Tibial nerve (tissue), 4 donors: ENCODE data around the gene PET100.

Experiments
- EP300 ChIP-seq, 2 donors: sonication (generic); formaldehyde crosslinking; IDR thresholded peaks; one replicate each; pipeline ENCODE4 v1.6.1; 2017; ENCODE audit warnings: antibody characterized with exemption in 2 of 2, mild to moderate bottlenecking in 1 of 2
- TF ChIP-seq, protein P1 (sequence below), 5 experiments: fragments of 200-600 bp in 3 of 5; fragments of 450-650 bp in 2 of 5; sonication (generic) in 3 of 5; IDR thresholded peaks; one replicate each; pipeline ENCODE4 v1.5.1; 2016 to 2019; ENCODE audit warnings: antibody characterized with exemption in 5 of 5, mild to moderate bottlenecking in 3 of 5, moderate library complexity in 2 of 5

DNA sequence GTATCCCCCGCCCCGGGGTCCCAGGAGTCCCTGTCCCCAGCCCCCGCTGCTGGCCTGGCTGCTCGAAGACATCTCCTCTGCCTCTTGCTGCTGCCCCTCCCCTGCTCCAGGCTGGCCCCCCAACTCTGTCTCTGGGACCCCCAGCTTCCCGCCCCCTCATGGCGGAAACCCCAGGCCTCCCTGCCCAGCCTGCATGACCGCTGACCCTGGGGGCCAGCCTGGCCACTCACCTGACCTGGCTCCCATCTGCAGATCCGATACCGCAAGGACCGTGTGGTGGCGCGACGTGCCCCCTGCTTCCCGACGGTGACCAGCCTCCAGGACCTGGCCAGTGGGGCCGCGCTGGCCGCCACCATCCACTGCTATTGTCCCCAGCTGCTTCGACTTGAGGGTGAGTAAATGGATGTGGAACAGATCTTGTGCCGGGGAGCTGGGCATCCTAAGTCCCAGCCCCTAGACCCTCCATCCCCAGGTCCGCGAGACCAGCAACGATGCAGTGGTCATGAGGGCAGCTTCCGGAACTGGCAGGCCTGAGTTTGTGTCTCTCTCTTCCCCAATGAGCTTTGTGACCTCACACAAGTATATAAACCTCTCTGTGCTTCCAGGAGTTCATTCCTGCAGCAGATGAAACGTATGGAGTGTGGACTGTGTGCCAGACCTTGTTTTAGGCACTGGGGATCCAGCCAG lies 21.6 kb upstream of the PET100 start:
- TF ChIP-seq, protein P1, sequence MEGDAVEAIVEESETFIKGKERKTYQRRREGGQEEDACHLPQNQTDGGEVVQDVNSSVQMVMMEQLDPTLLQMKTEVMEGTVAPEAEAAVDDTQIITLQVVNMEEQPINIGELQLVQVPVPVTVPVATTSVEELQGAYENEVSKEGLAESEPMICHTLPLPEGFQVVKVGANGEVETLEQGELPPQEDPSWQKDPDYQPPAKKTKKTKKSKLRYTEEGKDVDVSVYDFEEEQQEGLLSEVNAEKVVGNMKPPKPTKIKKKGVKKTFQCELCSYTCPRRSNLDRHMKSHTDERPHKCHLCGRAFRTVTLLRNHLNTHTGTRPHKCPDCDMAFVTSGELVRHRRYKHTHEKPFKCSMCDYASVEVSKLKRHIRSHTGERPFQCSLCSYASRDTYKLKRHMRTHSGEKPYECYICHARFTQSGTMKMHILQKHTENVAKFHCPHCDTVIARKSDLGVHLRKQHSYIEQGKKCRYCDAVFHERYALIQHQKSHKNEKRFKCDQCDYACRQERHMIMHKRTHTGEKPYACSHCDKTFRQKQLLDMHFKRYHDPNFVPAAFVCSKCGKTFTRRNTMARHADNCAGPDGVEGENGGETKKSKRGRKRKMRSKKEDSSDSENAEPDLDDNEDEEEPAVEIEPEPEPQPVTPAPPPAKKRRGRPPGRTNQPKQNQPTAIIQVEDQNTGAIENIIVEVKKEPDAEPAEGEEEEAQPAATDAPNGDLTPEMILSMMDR (IDR thresholded peaks at IDR 0.05), result no peak
- no peak for TF ChIP-seq EP300 (IDR thresholded peaks at IDR 0.05)
